ENCODE data around the gene MARK2.
A peak's percentile ranks its signal among the peaks of the same experiment; 100 is the strongest.
"Not testable (repeated sequence)": the region's sequence is repeated elsewhere in the genome, so short reads cannot be mapped to it uniquely, and the experiment has no call there.

The MARK2 gene

GRCh38 chr11:63854696-63855095, 15.8 kb downstream of the MARK2 start:
- no peak for DNase-seq (ENCODE audit: low spot score)

- DNase-seq (ENCODE audit: low spot score) = no peak
These were observed 17.1 kb downstream of the MARK2 start for GRCh38 chr11:63855975-63856374.

- DNase-seq (ENCODE audit: low spot score) = no peak
These were observed 20.0 kb downstream of the MARK2 start for GRCh38 chr11:63858628-63859550.

- DNase-seq (ENCODE audit: low spot score) = no peak
These were observed 24.0 kb downstream of the MARK2 start for GRCh38 chr11:63862923-63863322.

GRCh38 chr11:63863620-63864019, 24.7 kb downstream of the MARK2 start:
- DNase-seq (ENCODE audit: low spot score) = not testable (repeated sequence)

GRCh38 chr11:63866211-63866610, 27.3 kb downstream of the MARK2 start:
- DNase-seq (ENCODE audit: low spot score) = no peak

- DNase-seq (ENCODE audit: low spot score) = no peak
These were observed 28.6 kb downstream of the MARK2 start for GRCh38 chr11:63867511-63867910.

GRCh38 chr11:63868399-63869064, 29.6 kb downstream of the MARK2 start:
- DNase-seq (ENCODE audit: low spot score) = peak; percentile 44

GRCh38 chr11:63869171-63869591, 30.3 kb downstream of the MARK2 start:
- no peak for DNase-seq (ENCODE audit: low spot score)

- DNase-seq (ENCODE audit: low spot score) = no peak
These were observed 30.8 kb downstream of the MARK2 start for GRCh38 chr11:63869683-63870082.

- DNase-seq (ENCODE audit: low spot score) = no peak
These were observed 31.6 kb downstream of the MARK2 start for GRCh38 chr11:63870351-63871140.

GRCh38 chr11:63871962-63872799, 33.3 kb downstream of the MARK2 start:
- DNase-seq (ENCODE audit: low spot score) = peak; percentile 95

GRCh38 chr11:63872800-63873197, 33.9 kb downstream of the MARK2 start:
- DNase-seq (ENCODE audit: low spot score) = no peak

GRCh38 chr11:63873311-63873710, 34.4 kb downstream of the MARK2 start:
- DNase-seq (ENCODE audit: low spot score) = no peak

- DNase-seq (ENCODE audit: low spot score) = no peak
These were observed 35.6 kb downstream of the MARK2 start for GRCh38 chr11:63874511-63874910.

- DNase-seq (ENCODE audit: low spot score) = no peak
These were observed 36.7 kb downstream of the MARK2 start for GRCh38 chr11:63875506-63876065.

GRCh38 chr11:63876616-63877015, 37.7 kb downstream of the MARK2 start:
- DNase-seq (ENCODE audit: low spot score) = no peak

GRCh38 chr11:63877658-63878241, 38.8 kb downstream of the MARK2 start:
- no peak for DNase-seq (ENCODE audit: low spot score)

GRCh38 chr11:63879598-63880402, 40.9 kb downstream of the MARK2 start:
- DNase-seq (ENCODE audit: low spot score) = peak; percentile 84

GRCh38 chr11:63880403-63880790, 41.5 kb downstream of the MARK2 start:
- DNase-seq (ENCODE audit: low spot score) = no peak

Data from AG20443 (cell line).